AG09309 (cell line): ENCODE measurements around the gene MTHFR.

ENCODE experiments used
- DNase-seq: peaks from one replicate; pipeline ENCODE4 v3.0.0-alpha.2; 2010; ENCODE audit warnings: low read depth
- H3K4me3 ChIP-seq: 2 replicates; pipeline ENCODE4 v1.5.1; 2011; ENCODE audit warnings: mild to moderate bottlenecking, low read depth, low read length, moderate library complexity; ENCODE audit not compliant: control insufficient read depth
- CTCF ChIP-seq: IDR thresholded peaks from 2 replicates; pipeline ENCODE4 v1.5.1; 2011; ENCODE audit warnings: mild to moderate bottlenecking, low read depth, low read length, inconsistent platforms; ENCODE audit not compliant: insufficient read depth, control insufficient read depth; ENCODE audit errors: missing control alignments

MTHFR gene

GRCh38 chr1:11847667-11848372 is 42.1 kb upstream of the MTHFR start, which contains the start of gene NPPA:
TSS of gene NPPA (minus strand) at chr1:11847783. CDS start at chr1:11847684, 99 bp downstream.
- DNase-seq = no peak
- no peak for TF ChIP-seq CTCF

GRCh38 chr1:11845641-11846335 is 40.0 kb upstream of the MTHFR start:
- no peak for DNase-seq
- TF ChIP-seq CTCF = no peak

More at GRCh38 chr1:11847667-11848372, 42.1 kb upstream of the MTHFR start, which contains the start of gene NPPA:
- H3K4me3 ChIP-seq = no peak within 1 kb of the TSS

GRCh38 chr1:11842154-11843041 is 36.6 kb upstream of the MTHFR start:
- no peak for TF ChIP-seq CTCF
- H3K4me3 ChIP-seq = no peak overlapping the region
- no peak for DNase-seq

More at GRCh38 chr1:11845641-11846335, 40.0 kb upstream of the MTHFR start:
- no peak overlapping the region for H3K4me3 ChIP-seq

GRCh38 chr1:11841245-11842153 is 35.7 kb upstream of the MTHFR start:
- no peak for DNase-seq
- no peak overlapping the region for H3K4me3 ChIP-seq
- TF ChIP-seq CTCF = no peak

GRCh38 chr1:11839727-11840705 is 34.3 kb upstream of the MTHFR start:
- H3K4me3 ChIP-seq = no peak overlapping the region
- no peak for DNase-seq
- TF ChIP-seq CTCF = no peak
